A549 (cell line): ENCODE measurements around the gene RIC1. TPM values are rescaled to one million over a fixed set of nuclear protein-coding genes. Genes with fewer than 3 reads are reported as not detected.

Experiments used
- ATAC-seq, 2 experiments: fragments of 200-7000 bp in 1 of 2; fragments of >200 bp in 1 of 2; cut with Nextera tagmentation in 1 of 2; cut with Tn5 transposase in 1 of 2; 3 replicates each; pipeline versions ENCODE4 v1.8.0 to v1.9.1; 2018 to 2020; ENCODE audit warnings: mild to moderate bottlenecking in 1 of 2, moderate library complexity in 1 of 2
- CTCF ChIA-PET: fragments of 300-600 bp; sonication (Branson Sonifier 250); formaldehyde crosslinking; extraction: SDS; loops from one replicate; lab custom pipeline; 2021; ENCODE audit warnings: antibody characterized with exemption, inconsistent platforms; lab: Yijun Ruan, JAX
- POLR2A ChIA-PET: fragments of 350-600 bp; formaldehyde crosslinking; extraction: SDS; loops from one replicate; lab custom pipeline; 2021; ENCODE audit warnings: antibody characterized with exemption, inconsistent platforms; lab: Yijun Ruan, JAX
- DNase-seq, 2 experiments: peaks; one replicate each; pipeline versions ENCODE4 v3.0.0 to v3.0.0-alpha.2; 2011 to 2016; ENCODE audit warnings: low read depth in 1 of 2, low spot score in 1 of 2
- FAIRE-seq: peaks from 2 replicates; lab custom pipeline; 2011; peaks lifted over from hg19 to GRCh38; lab: Jason Lieb, UNC
- H3K27ac ChIP-seq, 2 experiments: fragments of >200 bp; sonication (Bioruptor Twin); formaldehyde crosslinking; 3 replicates each; pipeline ENCODE4 v1.5.1; 2016 to 2017
- H3K4me1 ChIP-seq: fragments of >200 bp; sonication (Bioruptor Twin); formaldehyde crosslinking; 3 replicates; pipeline ENCODE4 v1.6.1; 2016
- H3K4me2 ChIP-seq: fragments of >200 bp; sonication (Bioruptor Twin); formaldehyde crosslinking; 3 replicates; pipeline ENCODE4 v1.6.1; 2016
- H3K4me3 ChIP-seq: fragments of >200 bp; sonication (Bioruptor Twin); formaldehyde crosslinking; 3 replicates; pipeline ENCODE4 v1.5.1; 2016
- H3K9me3 ChIP-seq: fragments of >200 bp; sonication (Bioruptor Twin); formaldehyde crosslinking; 3 replicates; pipeline ENCODE4 v1.6.1; 2016
- BCL3 ChIP-seq: fragments of >200 bp; sonication (Bioruptor Twin); formaldehyde crosslinking; IDR thresholded peaks from 3 replicates; pipeline ENCODE4 v1.6.1; 2016
- BHLHE40 ChIP-seq: IDR thresholded peaks from 2 replicates; pipeline ENCODE4 v1.6.1; 2012; ENCODE audit warnings: low read depth, low read length, inconsistent platforms
- CTCF ChIP-seq: fragments of >200 bp; sonication (Bioruptor Twin); formaldehyde crosslinking; IDR thresholded peaks from 3 replicates; pipeline ENCODE4 v1.5.1; 2016
- EHMT2 ChIP-seq: fragments of 200-600 bp; sonication (generic); IDR thresholded peaks from 2 replicates; pipeline ENCODE4 v1.6.1; 2016; ENCODE audit warnings: antibody characterized with exemption, low read depth, mild to moderate bottlenecking, moderate library complexity
- ELK1 ChIP-seq: fragments of 150-350 bp; IDR thresholded peaks from 2 replicates; pipeline ENCODE4 v1.6.1; 2014; ENCODE audit warnings: low read depth, mild to moderate bottlenecking, low read length
- FOSB ChIP-seq: fragments of 250-450 bp; sonication (Bioruptor Pico); IDR thresholded peaks from 2 replicates; pipeline ENCODE4 v1.5.0; 2020; ENCODE audit warnings: mild to moderate bottlenecking, moderate library complexity
- HEYL ChIP-seq: fragments of 250-450 bp; sonication (Bioruptor Pico); IDR thresholded peaks from 2 replicates; pipeline ENCODE4 v1.8.0; 2021; ENCODE audit warnings: mild to moderate bottlenecking, moderate library complexity
- HMGXB4 ChIP-seq: fragments of 250-450 bp; sonication (Bioruptor Pico); IDR thresholded peaks from 2 replicates; pipeline ENCODE4 v1.5.0; 2021; ENCODE audit warnings: mild to moderate bottlenecking, moderate library complexity, borderline replicate concordance
- HOXA7 ChIP-seq: fragments of 250-450 bp; sonication (Bioruptor Pico); IDR thresholded peaks from 2 replicates; pipeline ENCODE4 v1.5.0; 2020; ENCODE audit warnings: mild to moderate bottlenecking, moderate library complexity
- JUNB ChIP-seq: fragments of >200 bp; sonication (Bioruptor Twin); formaldehyde crosslinking; IDR thresholded peaks from 2 replicates; pipeline ENCODE4 v1.6.1; 2016
- KDM5A ChIP-seq: fragments of 200-600 bp; sonication (generic); IDR thresholded peaks from 2 replicates; pipeline ENCODE4 v1.6.1; 2016; ENCODE audit warnings: antibody characterized with exemption, mild to moderate bottlenecking
- MAFK ChIP-seq: fragments of 450-650 bp; IDR thresholded peaks from 2 replicates; pipeline ENCODE4 v1.6.1; 2014; ENCODE audit not compliant: partially characterized antibody
- MAX ChIP-seq: IDR thresholded peaks from 2 replicates; pipeline ENCODE4 v1.6.1; 2012
- MAZ ChIP-seq: fragments of 150-350 bp; IDR thresholded peaks from 2 replicates; pipeline ENCODE4 v1.6.1; 2014; ENCODE audit warnings: antibody characterized with exemption, low read depth, low read length, borderline replicate concordance
- NFE2L2 ChIP-seq: fragments of 150-350 bp; conservative IDR thresholded peaks from 2 replicates; pipeline ENCODE4 v1.6.1; 2014; ENCODE audit warnings: low read length
- REST ChIP-seq: fragments of 200-600 bp; sonication (generic); IDR thresholded peaks from 2 replicates; pipeline ENCODE4 v1.6.1; 2016; ENCODE audit warnings: antibody characterized with exemption, mild to moderate bottlenecking, moderate library complexity
- ZSCAN20 ChIP-seq: fragments of 250-450 bp; sonication (Bioruptor Pico); IDR thresholded peaks from 2 replicates; pipeline ENCODE4 v1.8.0; 2022; ENCODE audit warnings: mild to moderate bottlenecking, moderate library complexity
- WGBS: methylation state at CpG from one replicate; pipeline ENCODE4 v1.1.6; 2017; ENCODE audit errors: missing lambda C conversion rate; 5-methylcytosine and 5-hydroxymethylcytosine counted together
- polyA plus RNA-seq, 4 experiments: library from polyadenylated mRNA; depleted of rRNA in 3 of 4; stranded (reverse); fragments of >200 nt; fragmentation: RNase III in 1 of 4; extraction: RNeasy Plus Mini Kit Qiagen cat#74134 plus additional on column Dnase treatment in 1 of 4; gene quantifications; 2 replicates in 3 of 4; 3 replicates in 1 of 4; pipeline ENCODE4 v1.2.3, GENCODE V29; 2011 to 2017

Gene RIC1
- polyA plus RNA-seq, 2 of the 4 experiments (the other 2 are of a cell fraction) = 10.7 to 26.8 TPM

- WGBS = 80% methylated on average over 3 of the region's 3 CpGs
- DNase-seq = no peak
- TF ChIP-seq MAZ (no peak), HOXA7 (no peak), MAFK (no peak), MAX (no peak), HEYL (CRISPR knock-in tag) (no peak), KDM5A (no peak), FOSB (CRISPR knock-in tag) (no peak), BCL3 (no peak), EHMT2 (no peak), ELK1 (no peak), ZSCAN20 (no peak), CTCF (no peak), BHLHE40 (no peak), HMGXB4 (CRISPR knock-in tag) (no peak), REST (no peak)
- TF ChIP-seq, all 56 proteins: peak for 0
- no peaks in the 10 kb centered on the region for H3K4me1 ChIP-seq
- POLR2A ChIA-PET = no interaction called here
- ATAC-seq = no peak
- no peak overlapping the region for H3K4me2 ChIP-seq
- H3K27ac ChIP-seq = no peak overlapping the region
- CTCF ChIA-PET = no interaction called here
- H3K4me3 ChIP-seq = no peak overlapping the region
- H3K9me3 ChIP-seq = no peaks in the 10 kb centered on the region
- no peak for FAIRE-seq
These were observed 163.0 kb downstream of the RIC1 start for GRCh38 chr9:5791870-5792269.

GRCh38 chr9:5793812-5794211 is 164.9 kb downstream of the RIC1 start:
- no peak for DNase-seq
- H3K4me3 ChIP-seq = no peak overlapping the region
- H3K4me2 ChIP-seq = no peak overlapping the region
- TF ChIP-seq NFE2L2 (no peak), HMGXB4 (CRISPR knock-in tag) (no peak), JUNB (no peak), ZSCAN20 (no peak)
- H3K9me3 ChIP-seq = no peaks in the 10 kb centered on the region
- CTCF ChIA-PET = interaction anchor here (0.8 to 1.6 kb wide), 3 partner anchors 39 to 352 kb away, joined by 3 to 6 read pairs (median 3); partner anchors contain the start of gene ERMP1
- FAIRE-seq = no peak
- H3K4me1 ChIP-seq = no peaks in the 10 kb centered on the region
- no peak overlapping the region for H3K27ac ChIP-seq
- WGBS = 95% methylated on average over 1 of the region's 1 CpG
- POLR2A ChIA-PET = no interaction called here
- ATAC-seq = no peak
